ENCODE data around the gene LRMDA. TPM values are rescaled to one million over a fixed set of nuclear protein-coding genes. Genes with fewer than 3 reads are reported as not detected.

Gene LRMDA
- total RNA-seq, 2 experiments from 2014 or later: not detected

DNA sequence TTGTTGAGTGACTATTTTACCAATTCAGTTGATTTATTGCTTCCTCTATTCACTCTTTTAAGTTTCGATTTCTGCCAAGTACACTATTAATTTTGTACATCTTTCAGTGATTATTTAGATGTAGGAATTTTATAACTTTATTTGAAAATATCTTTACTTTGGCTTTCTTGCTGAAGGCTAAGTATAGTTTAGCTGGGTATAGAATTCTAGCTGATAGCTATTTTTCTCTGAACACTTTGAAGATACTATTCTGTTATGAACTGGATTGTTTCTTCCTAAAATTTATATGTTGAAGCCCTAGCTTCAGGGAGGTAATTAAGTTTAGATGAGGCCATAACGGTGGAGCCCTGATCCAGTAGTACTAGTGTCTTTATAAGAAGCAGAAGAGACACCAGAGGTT, 141.1 kb downstream of the LRMDA start:
- Mint-ChIP-seq H3K4me3 (no peak overlapping the region), H3K36me3 (ENCODE audit: low read depth) (no peaks in the 10 kb centered on the region), H3K27ac (no peak overlapping the region), H3K9me3 (peaks cover 14% of the 10 kb centered on the region), H3K4me1 (no peaks in the 10 kb centered on the region), H3K27me3 (no peaks in the 10 kb centered on the region)
- no peak for DNase-seq
- ChIA-PET POLR2A (no interaction called here), CTCF (no interaction called here)

- ChIA-PET POLR2A (no interaction called here), CTCF (interaction anchor here (0.6 kb wide), 1 partner anchor 25 kb away, joined by 5 read pairs; no protein-coding TSS in a partner anchor)
- no peak for DNase-seq
- H3K27me3 Mint-ChIP-seq: no peaks in the 10 kb centered on the region
- peaks cover 20% of the 10 kb centered on the region for H3K9me3 Mint-ChIP-seq
- H3K4me3 Mint-ChIP-seq: no peak overlapping the region
- no peak overlapping the region for H3K27ac Mint-ChIP-seq
- no peaks in the 10 kb centered on the region for H3K36me3 Mint-ChIP-seq (ENCODE audit: low read depth)
- H3K4me1 Mint-ChIP-seq: no peaks in the 10 kb centered on the region
These were observed 144.5 kb downstream of the LRMDA start for GRCh38 chr10:75575940-75576339.

DNA sequence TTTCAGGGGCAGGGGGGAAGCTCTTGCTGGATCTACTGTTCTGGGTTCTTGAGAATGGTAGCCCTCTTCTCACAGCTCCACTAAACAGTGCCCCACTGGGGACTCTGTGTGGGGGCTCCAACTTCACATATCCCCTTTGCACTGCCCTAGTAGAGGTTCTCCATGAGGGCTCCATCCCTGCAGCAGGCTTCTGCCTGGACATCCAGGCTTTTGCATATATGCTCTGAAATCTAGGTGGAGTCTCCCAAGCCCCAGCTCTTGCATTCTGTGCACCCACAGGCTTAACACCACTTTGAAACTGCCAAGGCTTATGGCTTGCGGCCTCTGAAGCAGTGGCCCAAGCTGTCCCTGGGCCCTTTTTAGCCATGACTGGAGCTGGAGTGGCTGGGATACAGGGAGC, 150.7 kb downstream of the LRMDA start:
- Mint-ChIP-seq H3K9me3 (peaks cover 12% of the 10 kb centered on the region), H3K4me1 (no peaks in the 10 kb centered on the region), H3K36me3 (ENCODE audit: low read depth) (no peaks in the 10 kb centered on the region), H3K27ac (no peak overlapping the region), H3K27me3 (peaks cover 2% of the 10 kb centered on the region), H3K4me3 (no peak overlapping the region)
- ChIA-PET CTCF (no interaction called here), POLR2A (no interaction called here)
- no peak for DNase-seq

- ChIA-PET POLR2A (no interaction called here), CTCF (no interaction called here)
- H3K27ac Mint-ChIP-seq: no peak overlapping the region
These were observed 153.9 kb downstream of the LRMDA start for GRCh38 chr10:75585294-75585693.

GRCh38 chr10:75586814-75587213, 155.4 kb downstream of the LRMDA start:
- H3K36me3 Mint-ChIP-seq (ENCODE audit: low read depth): no peaks in the 10 kb centered on the region
- peaks cover 5% of the 10 kb centered on the region for H3K27me3 Mint-ChIP-seq
- H3K27ac Mint-ChIP-seq: no peak overlapping the region
- POLR2A ChIA-PET: no interaction called here
- H3K4me3 Mint-ChIP-seq: no peak overlapping the region
- CTCF ChIA-PET: no interaction called here
- DNase-seq: no peak
- peaks cover 3% of the 10 kb centered on the region for H3K9me3 Mint-ChIP-seq
- H3K4me1 Mint-ChIP-seq: no peaks in the 10 kb centered on the region

More at GRCh38 chr10:75585294-75585693, 153.9 kb downstream of the LRMDA start:
- Mint-ChIP-seq H3K27me3 (peaks cover 5% of the 10 kb centered on the region), H3K36me3 (ENCODE audit: low read depth) (no peaks in the 10 kb centered on the region), H3K9me3 (peaks cover 11% of the 10 kb centered on the region), H3K4me1 (no peaks in the 10 kb centered on the region), H3K4me3 (no peak overlapping the region)
- no peak for DNase-seq

- H3K4me3 Mint-ChIP-seq: no peak overlapping the region
- H3K9me3 Mint-ChIP-seq: peaks cover 3% of the 10 kb centered on the region
- CTCF ChIA-PET: no interaction called here
- peaks cover 5% of the 10 kb centered on the region for H3K27me3 Mint-ChIP-seq
- POLR2A ChIA-PET: no interaction called here
- no peak for DNase-seq
- no peaks in the 10 kb centered on the region for H3K36me3 Mint-ChIP-seq (ENCODE audit: low read depth)
- no peaks in the 10 kb centered on the region for H3K4me1 Mint-ChIP-seq
- no peak overlapping the region for H3K27ac Mint-ChIP-seq
These were observed 156.6 kb downstream of the LRMDA start for GRCh38 chr10:75588031-75588430.

- H3K27me3 Mint-ChIP-seq: peaks cover 5% of the 10 kb centered on the region
These were observed 158.7 kb downstream of the LRMDA start for GRCh38 chr10:75589895-75590654.

DNA sequence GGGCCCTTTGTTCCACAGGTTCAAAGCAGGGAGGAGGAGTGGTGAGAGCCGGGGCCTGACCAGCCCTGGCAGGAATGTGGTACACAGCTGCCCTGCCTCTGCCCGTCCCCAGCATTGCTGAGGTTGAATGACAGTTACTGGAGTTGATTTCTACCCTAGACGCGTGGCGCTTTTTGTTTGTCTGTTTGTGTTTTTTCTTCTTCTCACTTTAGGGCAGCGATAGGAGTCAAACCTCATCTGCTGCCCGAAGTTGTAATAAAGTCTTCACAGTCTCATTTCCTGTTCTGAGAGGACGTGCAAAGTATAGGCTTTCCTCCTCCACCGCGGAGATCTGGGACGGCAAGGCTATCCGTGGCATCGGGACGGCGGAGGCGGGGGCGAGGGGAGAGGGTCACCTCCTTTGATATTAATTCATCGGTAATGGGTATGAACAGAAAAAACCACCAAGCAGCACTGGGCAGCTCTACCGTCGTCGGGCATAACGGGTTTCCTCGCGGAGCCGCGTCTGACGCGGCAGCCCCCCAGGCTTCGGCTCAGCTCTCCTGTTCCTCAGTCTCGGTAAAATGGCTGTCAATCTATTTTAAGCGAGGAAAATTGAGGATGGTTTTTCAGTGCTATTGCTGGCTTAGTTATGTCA, 160.8 kb downstream of the LRMDA start:
- Mint-ChIP-seq H3K36me3 (ENCODE audit: low read depth) (no peaks in the 10 kb centered on the region), H3K27me3 (peaks cover 3% of the 10 kb centered on the region), H3K4me3 (no peak overlapping the region), H3K9me3 (no peaks in the 10 kb centered on the region), H3K4me1 (no peaks in the 10 kb centered on the region), H3K27ac (no peak overlapping the region)
- no peak for DNase-seq
- POLR2A ChIA-PET: no interaction called here
- CTCF ChIA-PET: no interaction called here

More at GRCh38 chr10:75589895-75590654, 158.7 kb downstream of the LRMDA start:
- H3K27ac Mint-ChIP-seq: no peak overlapping the region
- no peak overlapping the region for H3K4me3 Mint-ChIP-seq
- POLR2A ChIA-PET: no interaction called here
- H3K4me1 Mint-ChIP-seq: no peaks in the 10 kb centered on the region
- DNase-seq: no peak
- no peaks in the 10 kb centered on the region for H3K9me3 Mint-ChIP-seq
- no peaks in the 10 kb centered on the region for H3K36me3 Mint-ChIP-seq (ENCODE audit: low read depth)
- CTCF ChIA-PET: interaction anchor here (0.6 kb wide), 1 partner anchor 412 kb away, joined by 4 read pairs; no protein-coding TSS in a partner anchor

DNA sequence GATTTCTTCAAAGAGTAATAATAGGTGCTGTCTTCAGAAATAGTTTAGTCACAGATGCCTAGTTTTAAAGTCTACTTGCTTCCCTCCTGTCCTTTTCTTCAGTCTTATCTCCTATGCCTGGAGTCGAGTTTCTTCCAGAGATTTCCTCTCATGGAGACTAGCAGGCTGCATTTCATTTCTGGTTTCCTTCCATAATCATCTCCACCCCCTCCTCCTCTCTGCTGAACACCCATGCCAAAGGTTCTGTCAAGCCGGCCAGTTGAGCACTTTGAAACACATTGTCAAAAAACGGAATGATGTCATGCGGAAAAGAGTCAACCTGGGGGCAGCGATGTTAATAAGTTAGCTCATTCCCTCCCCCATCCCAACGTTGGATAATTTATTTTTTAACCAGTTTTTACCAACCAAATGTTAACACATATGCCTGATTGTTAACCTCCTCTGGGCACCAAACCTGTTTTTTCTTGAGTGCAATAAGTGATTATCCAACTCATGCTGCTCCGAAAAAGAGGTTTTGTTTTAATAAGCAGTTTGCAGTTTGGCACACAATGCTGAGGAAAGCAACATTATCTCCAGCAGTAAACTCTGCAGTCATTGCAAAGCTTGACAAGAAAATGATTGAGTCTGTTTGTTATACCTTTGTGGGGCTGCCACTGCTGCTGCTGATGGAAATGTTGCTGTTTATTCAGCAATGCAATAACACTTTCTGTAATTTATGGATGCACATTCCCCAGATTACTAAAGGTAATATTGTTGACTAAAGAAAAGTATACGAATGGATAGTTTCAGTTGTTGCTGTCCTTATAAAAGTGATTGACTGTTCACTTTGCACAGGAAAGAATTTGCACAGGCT, 161.6 kb downstream of the LRMDA start:
- POLR2A ChIA-PET: no interaction called here
- H3K9me3 Mint-ChIP-seq: no peaks in the 10 kb centered on the region
- CTCF ChIA-PET: no interaction called here
- no peak for DNase-seq
- no peak overlapping the region for H3K4me3 Mint-ChIP-seq
- H3K4me1 Mint-ChIP-seq: no peaks in the 10 kb centered on the region
- no peaks in the 10 kb centered on the region for H3K36me3 Mint-ChIP-seq (ENCODE audit: low read depth)
- H3K27me3 Mint-ChIP-seq: peaks cover 1% of the 10 kb centered on the region
- H3K27ac Mint-ChIP-seq: no peak overlapping the region

DNA sequence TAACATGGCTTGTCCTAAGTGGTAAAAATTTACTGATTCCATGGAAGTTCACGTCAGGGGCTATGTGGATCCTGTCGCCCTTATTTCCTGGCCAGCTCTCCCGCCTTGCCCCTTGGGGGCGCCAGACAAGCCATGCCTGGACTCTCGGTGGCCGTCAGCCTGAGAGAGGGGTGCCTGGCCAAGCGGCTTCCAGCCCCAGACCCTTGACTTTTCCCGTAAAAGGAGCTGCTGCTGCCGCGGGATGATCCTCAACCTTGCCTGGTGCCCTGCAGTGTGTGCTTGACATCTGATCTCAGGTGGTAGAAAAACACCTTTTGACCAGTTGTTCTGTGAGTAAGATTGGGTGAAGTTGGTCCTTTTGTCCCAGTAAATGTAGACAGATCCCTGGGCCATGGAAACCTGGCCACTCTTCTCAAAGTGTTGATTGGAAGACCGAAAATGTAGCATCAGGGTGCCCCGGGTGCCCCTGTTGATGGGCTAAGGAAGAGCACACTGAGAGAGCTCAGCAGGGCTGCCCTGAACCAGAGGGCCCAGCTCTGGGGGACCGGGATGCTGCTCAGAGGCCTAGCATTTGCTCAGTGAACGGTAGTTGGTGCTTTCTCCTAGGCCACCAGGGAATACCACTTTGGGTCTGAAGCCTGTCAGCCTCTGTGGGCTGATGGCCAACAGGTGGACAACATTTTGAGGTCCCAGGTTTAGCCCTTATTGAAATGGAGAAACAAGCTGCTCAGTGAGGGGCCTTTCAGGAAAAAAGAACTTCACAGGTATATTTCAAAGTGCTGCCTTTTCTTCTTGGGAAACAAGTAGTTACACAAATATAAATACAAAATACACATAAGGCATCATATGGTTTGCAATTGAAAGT, 162.5 kb downstream of the LRMDA start:
- Mint-ChIP-seq H3K36me3 (ENCODE audit: low read depth) (no peaks in the 10 kb centered on the region), H3K9me3 (no peaks in the 10 kb centered on the region), H3K27ac (no peak overlapping the region), H3K4me1 (no peaks in the 10 kb centered on the region), H3K4me3 (no peak overlapping the region), H3K27me3 (no peaks in the 10 kb centered on the region)
- POLR2A ChIA-PET: no interaction called here
- no peak for DNase-seq
- CTCF ChIA-PET: no interaction called here

DNA sequence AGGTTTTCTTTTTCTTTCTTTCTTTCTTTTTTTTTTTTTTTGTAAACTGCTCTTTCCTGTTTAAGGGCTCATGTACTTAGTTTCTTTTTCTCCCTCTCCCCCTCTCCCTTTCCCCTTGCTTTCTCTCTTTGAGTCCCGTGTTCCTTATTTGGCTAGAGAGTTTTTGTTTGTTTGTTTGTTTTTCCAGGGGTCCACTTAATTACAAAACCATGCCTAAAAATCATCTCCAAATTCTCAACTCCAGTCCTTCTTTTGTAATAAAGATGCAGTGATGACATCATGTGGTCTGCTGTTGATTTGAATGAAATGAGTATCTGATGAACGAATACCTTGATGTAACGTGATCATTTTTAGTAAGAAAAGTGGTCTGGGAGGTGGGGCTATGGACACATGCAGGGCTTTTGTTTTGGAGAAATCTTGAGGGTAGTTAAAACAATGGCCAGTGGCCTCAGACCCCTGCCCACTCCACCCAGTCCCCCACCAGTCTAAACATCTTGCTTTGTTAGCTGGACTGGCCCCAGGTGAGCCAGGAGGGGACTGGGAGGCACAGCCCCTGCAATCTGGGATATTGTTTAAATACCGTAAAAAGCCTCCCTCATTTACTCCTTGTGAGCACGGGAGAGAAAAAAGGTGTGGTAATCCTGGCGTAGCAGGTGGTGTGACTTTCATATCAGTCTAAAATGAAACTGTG, 165.7 kb downstream of the LRMDA start:
- Mint-ChIP-seq H3K36me3 (ENCODE audit: low read depth) (no peaks in the 10 kb centered on the region), H3K4me3 (no peak overlapping the region), H3K27ac (no peak overlapping the region), H3K9me3 (no peaks in the 10 kb centered on the region), H3K4me1 (no peaks in the 10 kb centered on the region), H3K27me3 (no peaks in the 10 kb centered on the region)
- POLR2A ChIA-PET: no interaction called here
- CTCF ChIA-PET: no interaction called here
- no peak for DNase-seq

- Mint-ChIP-seq H3K4me1 (no peaks in the 10 kb centered on the region), H3K4me3 (no peak overlapping the region), H3K27ac (no peak overlapping the region), H3K27me3 (no peaks in the 10 kb centered on the region), H3K9me3 (no peaks in the 10 kb centered on the region), H3K36me3 (ENCODE audit: low read depth) (no peaks in the 10 kb centered on the region)
- DNase-seq: no peak
- ChIA-PET POLR2A (no interaction called here), CTCF (no interaction called here)
These were observed 166.5 kb downstream of the LRMDA start for GRCh38 chr10:75597773-75598440.

All from activated CD4-positive, alpha-beta T cell treated with anti-CD3 and anti-CD28 coated beads, Interleukin-2, amount 10 ng/mL, durations not matched to agents 7 days and 5 days (primary cell).